ENCODE measurements around the gene BCKDHA.

- no peak for TF ChIP-seq CTCF (IDR thresholded peaks at IDR 0.05; ENCODE audit: borderline replicate concordance, extremely low read depth, low read length, poor library complexity, severe bottlenecking)
- no peak for TF ChIP-seq EZH2 (IDR thresholded peaks at IDR 0.05; ENCODE audit: borderline replicate concordance, low read depth, low read length, severe bottlenecking)
Observed at GRCh38 chr19:41452584-41453275, 55.1 kb downstream of the BCKDHA start.
